Liver (tissue), 9 donors: ENCODE measurements around the gene RNASE12. TPM values are rescaled to one million over a fixed set of nuclear protein-coding genes. Genes with fewer than 3 reads are reported as not detected.

Experiments
- DNase-seq: peaks from one replicate; pipeline ENCODE4 v3.0.0-alpha.2; 2017; ENCODE audit warnings: low spot score
- H3K27ac ChIP-seq, 2 donors: one replicate each; pipeline ENCODE4 v1.7.0; 2013; ENCODE audit warnings: inconsistent platforms in 2 of 2, low read length in 2 of 2, control low read depth in 1 of 2, low read depth in 1 of 2, mild to moderate bottlenecking in 1 of 2
- H3K27me3 ChIP-seq, 4 donors: one replicate each; pipeline versions ENCODE4 v1.6.1 to v1.7.0; 2013; ENCODE audit warnings: low read length in 3 of 4, inconsistent platforms in 1 of 4, mild to moderate bottlenecking in 1 of 4, moderate library complexity in 1 of 4; ENCODE audit not compliant: control insufficient read depth in 4 of 4, insufficient read depth in 4 of 4
- H3K36me3 ChIP-seq, 4 donors: one replicate each; pipeline versions ENCODE4 v1.6.1 to v1.7.0; 2013; ENCODE audit warnings: low read length in 3 of 4, mild to moderate bottlenecking in 3 of 4, low read depth in 1 of 4, moderate library complexity in 1 of 4; ENCODE audit not compliant: control insufficient read depth in 4 of 4, insufficient read depth in 3 of 4
- H3K4me1 ChIP-seq, 4 donors: one replicate each; pipeline versions ENCODE4 v1.6.1 to v1.7.0; 2013; ENCODE audit warnings: low read length in 3 of 4, mild to moderate bottlenecking in 3 of 4, moderate library complexity in 1 of 4; ENCODE audit not compliant: control insufficient read depth in 4 of 4, insufficient read depth in 4 of 4
- H3K4me3 ChIP-seq, 3 donors: one replicate each; pipeline versions ENCODE4 v1.6.1 to v1.7.0; 2013; ENCODE audit warnings: low read length in 3 of 3, control low read depth in 1 of 3, low read depth in 1 of 3, mild to moderate bottlenecking in 1 of 3
- H3K9ac ChIP-seq, 2 donors: one replicate each; pipeline ENCODE4 v1.7.0; 2013; ENCODE audit warnings: low read length in 2 of 2, mild to moderate bottlenecking in 2 of 2, moderate library complexity in 2 of 2, control low read depth in 1 of 2, low read depth in 1 of 2
- H3K9me3 ChIP-seq, 4 donors: one replicate each; pipeline versions ENCODE4 v1.6.1 to v1.7.0; 2013; ENCODE audit warnings: low read length in 3 of 4; ENCODE audit not compliant: control insufficient read depth in 4 of 4
- ATF3 ChIP-seq: IDR thresholded peaks from 2 replicates; pipeline ENCODE4 v1.6.1; 2016; ENCODE audit warnings: antibody characterized with exemption
- CTCF ChIP-seq: fragments of 150-350 bp; IDR thresholded peaks from 2 replicates; pipeline ENCODE4 v1.5.1; 2017; ENCODE audit warnings: improper control_type of control experiment, low read depth, low read length; ENCODE audit not compliant: missing input control
- EGR1 ChIP-seq, 2 donors: IDR thresholded peaks; 2 replicates each; pipeline ENCODE4 v1.6.1; 2016 to 2018; ENCODE audit warnings: antibody characterized with exemption in 2 of 2, low read depth in 2 of 2
- FOXA1 ChIP-seq: IDR thresholded peaks from 2 replicates; pipeline ENCODE4 v1.6.1; 2016; ENCODE audit warnings: antibody characterized with exemption
- FOXA2 ChIP-seq: IDR thresholded peaks from 2 replicates; pipeline ENCODE4 v1.6.1; 2016; ENCODE audit warnings: antibody characterized with exemption
- GABPA ChIP-seq, 2 donors: IDR thresholded peaks in 1 of 2; conservative IDR thresholded peaks in 1 of 2; 2 replicates each; pipeline ENCODE4 v1.6.1; 2016; ENCODE audit warnings: antibody characterized with exemption in 2 of 2, mild to moderate bottlenecking in 1 of 2, moderate library complexity in 1 of 2
- HNF4A ChIP-seq, 2 donors: conservative IDR thresholded peaks; 2 replicates each; pipeline ENCODE4 v1.6.1; 2016; ENCODE audit warnings: antibody characterized with exemption in 2 of 2, mild to moderate bottlenecking in 2 of 2
- HNF4G ChIP-seq: IDR thresholded peaks from 2 replicates; pipeline ENCODE4 v1.6.1; 2016; ENCODE audit warnings: antibody characterized with exemption
- JUND ChIP-seq, 2 donors: IDR thresholded peaks; 2 replicates each; pipeline ENCODE4 v1.6.1; 2016; ENCODE audit warnings: antibody characterized with exemption in 2 of 2
- MAX ChIP-seq: IDR thresholded peaks from 2 replicates; pipeline ENCODE4 v1.6.1; 2016; ENCODE audit warnings: antibody characterized with exemption
- NR2F2 ChIP-seq: IDR thresholded peaks from 2 replicates; pipeline ENCODE4 v1.6.1; 2016; ENCODE audit warnings: antibody characterized with exemption
- RAD21 ChIP-seq, 2 donors: IDR thresholded peaks; 2 replicates each; pipeline ENCODE4 v1.6.1; 2016; ENCODE audit warnings: antibody characterized with exemption in 2 of 2, mild to moderate bottlenecking in 2 of 2
- REST ChIP-seq: IDR thresholded peaks from 2 replicates; pipeline ENCODE4 v1.6.1; 2016; ENCODE audit warnings: antibody characterized with exemption, mild to moderate bottlenecking
- RXRA ChIP-seq, 2 donors: IDR thresholded peaks; 2 replicates each; pipeline ENCODE4 v1.6.1; 2017 to 2018; ENCODE audit warnings: antibody characterized with exemption in 2 of 2, mild to moderate bottlenecking in 1 of 2
- TAF1 ChIP-seq: conservative IDR thresholded peaks from 2 replicates; pipeline ENCODE4 v1.6.1; 2016; ENCODE audit warnings: antibody characterized with exemption, mild to moderate bottlenecking
- YY1 ChIP-seq: IDR thresholded peaks from 2 replicates; pipeline ENCODE4 v1.6.1; 2016; ENCODE audit warnings: antibody characterized with exemption, mild to moderate bottlenecking
- ZBTB33 ChIP-seq: IDR thresholded peaks from 2 replicates; pipeline ENCODE4 v1.6.1; 2016; ENCODE audit warnings: antibody characterized with exemption
- WGBS: extraction: QIAGEN DNeasy Blood & Tissue Kit; methylation state at CpG from one replicate; pipeline ENCODE4 v1.1.7; 2013; 5-methylcytosine and 5-hydroxymethylcytosine counted together
- polyA plus RNA-seq, 2 donors: library from polyadenylated mRNA; stranded (reverse) in 1 of 2; unstranded in 1 of 2; fragments of 200-250 nt in 1 of 2; fragments of >200 nt in 1 of 2; fragmentation: Nextera tagmentation in 1 of 2; extraction: Ambion mirVana in 1 of 2; gene quantifications; one replicate each; pipeline versions ENCODE4 v1.2.1 to v1.2.3, GENCODE V29; 2013 to 2015
- total RNA-seq, 2 donors: library from RNA; depleted of rRNA; stranded (reverse); fragments of >200 nt; gene quantifications; one replicate each; pipeline ENCODE4 v1.2.3, GENCODE V29; 2014
- donor health status: healthy.
- donor health status: healthy.
- donor health status: healthy.
- donor health status: healthy.
- donor health status: healthy.

The RNASE12 gene
- total and polyA plus RNA-seq, 4 donors, result not detected

- TF ChIP-seq TAF1 (no peak), MAX (peak; percentile 43), EGR1 (IDR thresholded peaks at IDR 0.05; ENCODE audit: low read depth in 2 of 2) (no peak), NR2F2 (peak; percentile 14), HNF4A (conservative IDR thresholded peaks at IDR 0.05) (peak; percentile 30 to 33), RXRA (IDR thresholded peaks at IDR 0.05) (peak; percentile 56 to 63), HNF4G (no peak), ATF3 (peak; percentile 100), GABPA (IDR thresholded peaks at IDR 0.05 in 1 of 2, conservative IDR thresholded peaks at IDR 0.05 in 1 of 2) (no peak), CTCF (no peak), YY1 (no peak), FOXA2 (peak; percentile 11)
- H3K9ac ChIP-seq, result peak overlapping the region; percentile 70 to 80
- WGBS, result 5% methylated on average over 27 of the region's 27 CpGs
- peaks cover 0 to 46% (median 24%) of the 10 kb centered on the region in 4 donors for H3K4me1 ChIP-seq
- H3K4me3 ChIP-seq, result peak overlapping the region; percentile 81 to 98 (median 85)
- H3K27ac ChIP-seq, result peak overlapping the region in 1 of 2 donors; percentile 44
- H3K27me3 ChIP-seq, result no peaks in the 10 kb centered on the region
- no peaks in the 10 kb centered on the region for H3K36me3 ChIP-seq
- DNase-seq, result peak; percentile 84
- no peaks in the 10 kb centered on the region for H3K9me3 ChIP-seq
These were observed 19.0 kb upstream of the RNASE12 start for GRCh38 chr14:20610002-20610765.

- H3K4me3 ChIP-seq, result peak overlapping the region; percentile 81 to 98 (median 85)
- H3K9me3 ChIP-seq, result no peaks in the 10 kb centered on the region
- peaks cover 0 to 46% (median 24%) of the 10 kb centered on the region in 4 donors for H3K4me1 ChIP-seq
- under 1% methylated on average over 44 of the region's 44 CpGs for WGBS
- H3K9ac ChIP-seq, result peak overlapping the region; percentile 70 to 80
- H3K36me3 ChIP-seq, result no peaks in the 10 kb centered on the region
- peak overlapping the region in 1 of 2 donors; percentile 44 for H3K27ac ChIP-seq
- TF ChIP-seq ZBTB33, result peak; percentile 15
- TF ChIP-seq CTCF, result peak; percentile 99
- peak; percentile 43 for TF ChIP-seq REST
- TF ChIP-seq FOXA2, result peak; percentile 29
- peak in 1 of 2 donors; percentile 34 for TF ChIP-seq JUND (IDR thresholded peaks at IDR 0.05)
- TF ChIP-seq ATF3, result peak; percentile 99
- peak in 1 of 2 donors; percentile 27 for TF ChIP-seq RXRA (IDR thresholded peaks at IDR 0.05)
- no peak for TF ChIP-seq FOXA1
- peak; percentile 46 for TF ChIP-seq YY1
- TF ChIP-seq RAD21 (IDR thresholded peaks at IDR 0.05), result peak; percentile 94 to 98
- no peak for TF ChIP-seq HNF4G
- no peaks in the 10 kb centered on the region for H3K27me3 ChIP-seq
- peak; percentile 66 for DNase-seq
These were observed 18.2 kb upstream of the RNASE12 start for GRCh38 chr14:20609215-20610001.
